HepG2 (cell line): ENCODE results near the gene ALOX12. TPM values are rescaled to one million over a fixed set of nuclear protein-coding genes. Genes with fewer than 3 reads are reported as not detected.

Experiments
- ATAD3A ChIP-seq: sonication (generic); formaldehyde crosslinking; IDR thresholded peaks from 2 replicates; pipeline ENCODE4 v1.4.0; 2020; ENCODE audit warnings: missing genetic modification reagents
- CHD4 ChIP-seq: fragments of 200-600 bp; sonication (generic); IDR thresholded peaks from 2 replicates; pipeline ENCODE4 v1.7.0; 2017; ENCODE audit warnings: mild to moderate bottlenecking, low read length, borderline replicate concordance
- HDAC1 ChIP-seq: sonication (generic); formaldehyde crosslinking; IDR thresholded peaks from 2 replicates; pipeline ENCODE4 v1.5.1; 2020; ENCODE audit warnings: mild to moderate bottlenecking, missing genetic modification reagents
- MAF1 ChIP-seq: sonication (generic); formaldehyde crosslinking; IDR thresholded peaks from 2 replicates; pipeline ENCODE4 v1.5.0; 2020; ENCODE audit warnings: missing genetic modification reagents, borderline replicate concordance
- NRL ChIP-seq: sonication (generic); formaldehyde crosslinking; IDR thresholded peaks from 2 replicates; pipeline ENCODE4 v1.5.0; 2020; ENCODE audit warnings: missing genetic modification reagents, mild to moderate bottlenecking, moderate library complexity, borderline replicate concordance
- RARA ChIP-seq: IDR thresholded peaks from 2 replicates; pipeline ENCODE4 v1.6.1; 2016; ENCODE audit warnings: missing genetic modification reagents, missing compliant biosample characterization
- RFXANK ChIP-seq: IDR thresholded peaks from 2 replicates; pipeline ENCODE4 v1.6.1; 2016
- SSRP1 ChIP-seq: IDR thresholded peaks from 2 replicates; pipeline ENCODE4 v1.6.1; 2016; ENCODE audit warnings: control low read depth
- TBX2 ChIP-seq: sonication (generic); formaldehyde crosslinking; IDR thresholded peaks from 2 replicates; pipeline ENCODE4 v1.5.0; 2020; ENCODE audit warnings: missing genetic modification reagents, mild to moderate bottlenecking, borderline replicate concordance
- ZNF367 ChIP-seq: sonication (generic); formaldehyde crosslinking; IDR thresholded peaks from 2 replicates; pipeline ENCODE4 v1.4.0; 2020; ENCODE audit warnings: missing genetic modification reagents, borderline replicate concordance
- ZNF557 ChIP-seq: sonication (generic); formaldehyde crosslinking; IDR thresholded peaks from 2 replicates; pipeline ENCODE4 v1.4.0; 2020; ENCODE audit warnings: missing genetic modification reagents
- ZNF660 ChIP-seq: sonication (generic); formaldehyde crosslinking; IDR thresholded peaks from 2 replicates; pipeline ENCODE4 v1.5.1; 2020; ENCODE audit warnings: mild to moderate bottlenecking, low read depth, missing genetic modification reagents, borderline replicate concordance
- ZZZ3 ChIP-seq: sonication (generic); formaldehyde crosslinking; IDR thresholded peaks from 2 replicates; pipeline ENCODE4 v1.4.0; 2020; ENCODE audit warnings: missing genetic modification reagents, mild to moderate bottlenecking, borderline replicate concordance
- polyA plus RNA-seq, 8 experiments: library from polyadenylated mRNA; depleted of rRNA in 3 of 8; stranded (reverse) in 7 of 8; unstranded in 1 of 8; fragments of >200 nt; fragmentation: Illumina TruSeq in 4 of 8; extraction: Trizol in 4 of 8; gene quantifications; 2 replicates each; pipeline versions ENCODE4 v1.2.1 to v1.2.3, GENCODE V29; 2011 to 2016; ENCODE audit warnings: low read depth in 4 of 8, missing spikeins in 1 of 8, mixed read lengths in 1 of 8; ENCODE audit not compliant: insufficient read depth in 1 of 8
- total RNA-seq, 5 experiments: library from RNA; depleted of rRNA; stranded (reverse); fragments of >200 nt; fragmentation: Illumina TruSeq; extraction: Trizol; gene quantifications; 2 replicates each; pipeline ENCODE4 v1.2.3, GENCODE V29; 2016; ENCODE audit warnings: low read depth in 1 of 5
- TF ChIP-seq, protein P1 (sequence below): sonication (generic); formaldehyde crosslinking; IDR thresholded peaks from 2 replicates; pipeline ENCODE4 v1.8.1; 2023; ENCODE audit warnings: mild to moderate bottlenecking, missing genetic modification reagents
- TF ChIP-seq, protein P2 (sequence below): sonication (generic); formaldehyde crosslinking; IDR thresholded peaks from 2 replicates; pipeline ENCODE4 v1.5.0; 2020; ENCODE audit warnings: missing genetic modification reagents
- TF ChIP-seq, protein P3 (sequence below): sonication (generic); formaldehyde crosslinking; IDR thresholded peaks from 2 replicates; pipeline ENCODE4 v1.8.0; 2022; ENCODE audit warnings: missing genetic modification reagents, mild to moderate bottlenecking, borderline replicate concordance
- TF ChIP-seq, protein P4 (sequence below): sonication (generic); formaldehyde crosslinking; IDR thresholded peaks from 2 replicates; pipeline ENCODE4 v1.8.1; 2023; ENCODE audit warnings: mild to moderate bottlenecking, inconsistent platforms, moderate library complexity, missing genetic modification reagents, borderline replicate concordance

The ALOX12 gene
- total and polyA plus RNA-seq, 2 of the 13 experiments (the other 11 are each of a cell fraction or from before 2014, with no cell fraction given), result not detected

DNA sequence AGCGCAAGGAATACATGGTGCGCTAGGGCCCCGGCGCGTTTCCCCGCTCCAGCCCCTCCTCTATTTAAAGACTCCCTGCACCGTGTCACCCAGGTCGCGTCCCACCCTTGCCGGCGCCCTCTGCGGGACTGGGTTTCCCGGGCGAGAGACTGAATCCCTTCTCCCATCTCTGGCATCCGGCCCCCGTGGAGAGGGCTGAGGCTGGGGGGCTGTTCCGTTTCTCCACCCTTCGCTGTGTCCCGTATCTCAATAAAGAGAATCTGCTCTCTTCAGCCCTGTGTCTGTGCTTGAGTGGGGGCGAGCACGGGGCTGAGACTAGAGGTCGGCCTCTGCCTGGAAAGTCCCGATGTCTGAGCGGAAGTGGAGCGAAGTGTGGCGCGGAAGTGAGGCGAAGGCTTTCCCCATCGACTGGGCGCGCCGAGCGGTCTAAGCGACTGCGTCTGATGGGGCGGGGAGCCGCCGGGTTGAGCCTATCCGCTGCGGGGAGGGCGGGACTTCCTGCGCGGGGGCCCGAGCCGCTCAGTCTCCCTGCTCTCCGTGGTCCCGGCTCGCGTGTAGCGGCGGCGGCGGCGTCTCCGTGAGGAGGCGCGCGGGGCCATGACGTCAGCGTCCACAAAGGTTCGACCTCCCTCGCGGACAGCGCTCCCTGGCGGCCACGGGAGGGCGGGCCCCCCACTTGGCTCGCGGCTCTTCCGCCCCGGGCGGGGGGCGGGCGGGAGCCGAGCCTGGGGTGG, 18.6 kb downstream of the ALOX12 start (continued):
- TF ChIP-seq, protein P1, sequence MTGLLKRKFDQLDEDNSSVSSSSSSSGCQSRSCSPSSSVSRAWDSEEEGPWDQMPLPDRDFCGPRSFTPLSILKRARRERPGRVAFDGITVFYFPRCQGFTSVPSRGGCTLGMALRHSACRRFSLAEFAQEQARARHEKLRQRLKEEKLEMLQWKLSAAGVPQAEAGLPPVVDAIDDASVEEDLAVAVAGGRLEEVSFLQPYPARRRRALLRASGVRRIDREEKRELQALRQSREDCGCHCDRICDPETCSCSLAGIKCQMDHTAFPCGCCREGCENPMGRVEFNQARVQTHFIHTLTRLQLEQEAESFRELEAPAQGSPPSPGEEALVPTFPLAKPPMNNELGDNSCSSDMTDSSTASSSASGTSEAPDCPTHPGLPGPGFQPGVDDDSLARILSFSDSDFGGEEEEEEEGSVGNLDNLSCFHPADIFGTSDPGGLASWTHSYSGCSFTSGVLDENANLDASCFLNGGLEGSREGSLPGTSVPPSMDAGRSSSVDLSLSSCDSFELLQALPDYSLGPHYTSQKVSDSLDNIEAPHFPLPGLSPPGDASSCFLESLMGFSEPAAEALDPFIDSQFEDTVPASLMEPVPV (CRISPR knock-in tag), result 0 out of 2 replicates have a peak, but pooled peaks have one; percentile 10
- TF ChIP-seq ZZZ3 (peak; percentile 79; the same call in 1 of the 2 replicates), RFXANK (no peak), ATAD3A (no peak), ZNF557 (CRISPR knock-in tag) (no peak), TBX2 (peak; percentile 84), RARA (CRISPR knock-in tag) (0 out of 2 replicates have a peak, but pooled peaks have one; percentile 5), NRL (CRISPR knock-in tag) (peak; percentile 82), SSRP1 (CRISPR knock-in tag) (no peak), HDAC1 (peak; percentile 92), CHD4 (no peak), MAF1 (CRISPR knock-in tag) (peak; percentile 61; the same call in 1 of the 2 replicates), ZNF367 (no peak), ZNF660 (CRISPR knock-in tag) (no peak)
- TF ChIP-seq, protein P2, sequence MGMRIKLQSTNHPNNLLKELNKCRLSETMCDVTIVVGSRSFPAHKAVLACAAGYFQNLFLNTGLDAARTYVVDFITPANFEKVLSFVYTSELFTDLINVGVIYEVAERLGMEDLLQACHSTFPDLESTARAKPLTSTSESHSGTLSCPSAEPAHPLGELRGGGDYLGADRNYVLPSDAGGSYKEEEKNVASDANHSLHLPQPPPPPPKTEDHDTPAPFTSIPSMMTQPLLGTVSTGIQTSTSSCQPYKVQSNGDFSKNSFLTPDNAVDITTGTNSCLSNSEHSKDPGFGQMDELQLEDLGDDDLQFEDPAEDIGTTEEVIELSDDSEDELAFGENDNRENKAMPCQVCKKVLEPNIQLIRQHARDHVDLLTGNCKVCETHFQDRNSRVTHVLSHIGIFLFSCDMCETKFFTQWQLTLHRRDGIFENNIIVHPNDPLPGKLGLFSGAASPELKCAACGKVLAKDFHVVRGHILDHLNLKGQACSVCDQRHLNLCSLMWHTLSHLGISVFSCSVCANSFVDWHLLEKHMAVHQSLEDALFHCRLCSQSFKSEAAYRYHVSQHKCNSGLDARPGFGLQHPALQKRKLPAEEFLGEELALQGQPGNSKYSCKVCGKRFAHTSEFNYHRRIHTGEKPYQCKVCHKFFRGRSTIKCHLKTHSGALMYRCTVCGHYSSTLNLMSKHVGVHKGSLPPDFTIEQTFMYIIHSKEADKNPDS (CRISPR knock-in tag), result 0 out of 2 replicates have a peak, but pooled peaks have one; percentile 73
- TF ChIP-seq, protein P3, sequence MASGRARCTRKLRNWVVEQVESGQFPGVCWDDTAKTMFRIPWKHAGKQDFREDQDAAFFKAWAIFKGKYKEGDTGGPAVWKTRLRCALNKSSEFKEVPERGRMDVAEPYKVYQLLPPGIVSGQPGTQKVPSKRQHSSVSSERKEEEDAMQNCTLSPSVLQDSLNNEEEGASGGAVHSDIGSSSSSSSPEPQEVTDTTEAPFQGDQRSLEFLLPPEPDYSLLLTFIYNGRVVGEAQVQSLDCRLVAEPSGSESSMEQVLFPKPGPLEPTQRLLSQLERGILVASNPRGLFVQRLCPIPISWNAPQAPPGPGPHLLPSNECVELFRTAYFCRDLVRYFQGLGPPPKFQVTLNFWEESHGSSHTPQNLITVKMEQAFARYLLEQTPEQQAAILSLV (CRISPR knock-in tag), result peak; percentile 64
- TF ChIP-seq, protein P4, sequence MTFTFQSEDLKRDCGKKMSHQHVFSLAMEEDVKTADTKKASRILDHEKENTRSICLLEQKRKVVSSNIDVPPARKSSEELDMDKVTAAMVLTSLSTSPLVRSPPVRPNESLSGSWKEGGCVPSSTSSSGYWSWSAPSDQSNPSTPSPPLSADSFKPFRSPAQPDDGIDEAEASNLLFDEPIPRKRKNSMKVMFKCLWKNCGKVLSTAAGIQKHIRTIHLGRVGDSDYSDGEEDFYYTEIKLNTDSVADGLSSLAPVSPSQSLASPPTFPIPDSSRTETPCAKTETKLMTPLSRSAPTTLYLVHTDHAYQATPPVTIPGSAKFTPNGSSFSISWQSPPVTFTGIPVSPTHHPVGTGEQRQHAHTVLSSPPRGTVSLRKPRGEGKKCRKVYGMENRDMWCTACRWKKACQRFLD (CRISPR knock-in tag), result no peak
